OCI-LY7 (cell line): ENCODE measurements around the gene AK2.

Experiments
- CTCF ChIP-seq: fragments of 200-600 bp; sonication (generic); conservative IDR thresholded peaks from 2 replicates; pipeline ENCODE4 v1.5.1; 2014; ENCODE audit warnings: mild to moderate bottlenecking, antibody characterized with exemption, low read length, moderate library complexity, mixed read lengths
- EZH2phosphoT487 ChIP-seq: fragments of 200-600 bp; sonication (generic); IDR thresholded peaks from 2 replicates; pipeline ENCODE4 v1.6.1; 2018; ENCODE audit warnings: low read depth, borderline replicate concordance, mild to moderate bottlenecking, mixed run types, antibody characterized with exemption, low read length, moderate library complexity, mixed read lengths

GRCh38 chr1:33074193-33074945, 37.7 kb upstream of the AK2 start:
- TF ChIP-seq CTCF (no peak), EZH2phosphoT487 (no peak)
